Activated CD4-positive, CD25-positive, alpha-beta regulatory T cell (primary cell): ENCODE results near the gene ARHGAP25.

Experiments used
- DNase-seq, 4 experiments: peaks; one replicate each; lab custom pipeline; 2025; lab: John Stamatoyannopoulos, UW

The ARHGAP25 gene

GRCh38 chr2:68862889-68863288 is 128.3 kb downstream of the ARHGAP25 start:
- DNase-seq = no peak

- DNase-seq = no peak
Measured at GRCh38 chr2:68863996-68864395, 129.4 kb downstream of the ARHGAP25 start.

- DNase-seq = no peak
Measured at GRCh38 chr2:68865108-68865507, 130.5 kb downstream of the ARHGAP25 start.

- no peak for DNase-seq
Measured at GRCh38 chr2:68870215-68870614, 135.6 kb downstream of the ARHGAP25 start.

GRCh38 chr2:68871159-68871764 is 136.7 kb downstream of the ARHGAP25 start, which contains the start of gene BMP10:
TSS of gene BMP10 (minus strand) at chr2:68871397. CDS start at chr2:68871358, 39 bp downstream.
- no peak for DNase-seq
